ENCODE results near the gene NPBWR2.

Gene NPBWR2

DNA sequence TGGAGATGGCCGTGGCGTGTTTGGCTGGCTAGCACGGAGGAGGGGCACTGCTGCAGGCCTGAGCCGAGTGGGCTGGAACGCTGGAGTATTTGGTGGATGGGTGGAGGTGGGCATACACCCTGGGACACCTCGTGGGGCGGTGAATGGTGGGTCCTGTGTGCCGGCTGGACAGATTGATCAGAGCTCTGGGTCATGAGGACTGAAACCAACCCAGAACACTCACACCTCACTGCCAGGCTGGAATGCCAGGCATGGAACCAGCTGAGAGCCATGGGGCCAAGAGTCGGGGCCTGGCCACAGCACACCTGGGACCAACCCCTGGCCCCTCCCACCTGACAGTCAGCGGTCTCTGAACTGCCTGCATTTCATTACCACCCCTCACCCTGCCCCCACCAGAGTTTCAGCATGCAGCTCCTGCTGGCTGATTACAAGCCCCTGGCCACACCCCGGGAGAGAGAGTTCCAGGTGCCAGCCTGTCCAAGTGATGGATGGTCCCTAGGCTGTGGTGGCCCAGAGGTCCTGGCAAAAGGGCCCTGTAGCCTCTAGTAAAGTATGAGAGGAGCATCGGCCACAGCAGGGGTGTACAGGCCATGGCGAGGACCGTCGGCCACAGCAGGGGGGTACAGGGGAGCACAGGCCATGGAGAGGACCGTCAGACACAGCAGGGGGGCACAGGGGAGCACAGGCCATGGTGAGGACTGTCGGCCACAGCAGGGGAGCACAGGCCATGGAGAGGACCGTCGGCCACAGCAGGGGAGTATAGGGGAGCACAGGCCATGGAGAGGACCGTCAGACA lies 3.3 kb downstream of the NPBWR2 start:
- ATAC-seq, result no peak
- Mint-ChIP-seq H3K4me3 (no peak overlapping the region), H3K27me3 (no peaks in the 10 kb centered on the region), H3K36me3 (no peaks in the 10 kb centered on the region), H3K4me1 (peaks cover 74% of the 10 kb centered on the region), H3K9me3 (no peaks in the 10 kb centered on the region), H3K27ac (no peak overlapping the region)

GRCh38 chr20:64102647-64103354 lies 4.6 kb downstream of the NPBWR2 start:
- peak overlapping the region; percentile 88 for H3K4me3 Mint-ChIP-seq
- peak overlapping the region; percentile 84 for H3K27ac Mint-ChIP-seq
- H3K36me3 Mint-ChIP-seq, result peaks cover 6% of the 10 kb centered on the region
- H3K9me3 Mint-ChIP-seq, result no peaks in the 10 kb centered on the region
- H3K4me1 Mint-ChIP-seq, result peaks cover 66% of the 10 kb centered on the region
- no peaks in the 10 kb centered on the region for H3K27me3 Mint-ChIP-seq
- no peak for ATAC-seq

GRCh38 chr20:64101731-64102621 lies 5.4 kb downstream of the NPBWR2 start:
- peak overlapping the region; percentile 84 for H3K27ac Mint-ChIP-seq
- H3K36me3 Mint-ChIP-seq, result peaks cover 8% of the 10 kb centered on the region
- H3K27me3 Mint-ChIP-seq, result no peaks in the 10 kb centered on the region
- ATAC-seq, result peak; percentile 58
- peaks cover under 1% of the 10 kb centered on the region for H3K9me3 Mint-ChIP-seq
- H3K4me1 Mint-ChIP-seq, result peaks cover 60% of the 10 kb centered on the region
- peak overlapping the region; percentile 88 for H3K4me3 Mint-ChIP-seq

GRCh38 chr20:64100946-64101688 lies 6.2 kb downstream of the NPBWR2 start:
- ATAC-seq, result no peak
- Mint-ChIP-seq H3K4me1 (peaks cover 61% of the 10 kb centered on the region), H3K36me3 (peaks cover 15% of the 10 kb centered on the region), H3K4me3 (peak overlapping the region; percentile 88), H3K9me3 (peaks cover 6% of the 10 kb centered on the region), H3K27ac (peak overlapping the region; percentile 84), H3K27me3 (no peaks in the 10 kb centered on the region)

GRCh38 chr20:64100566-64100888 lies 6.8 kb downstream of the NPBWR2 start:
- Mint-ChIP-seq H3K9me3 (peaks cover 6% of the 10 kb centered on the region), H3K4me3 (peak overlapping the region; percentile 32), H3K4me1 (peaks cover 63% of the 10 kb centered on the region), H3K27ac (peak overlapping the region; percentile 84), H3K36me3 (peaks cover 15% of the 10 kb centered on the region), H3K27me3 (no peaks in the 10 kb centered on the region)
- peak; percentile 26 for ATAC-seq

DNA sequence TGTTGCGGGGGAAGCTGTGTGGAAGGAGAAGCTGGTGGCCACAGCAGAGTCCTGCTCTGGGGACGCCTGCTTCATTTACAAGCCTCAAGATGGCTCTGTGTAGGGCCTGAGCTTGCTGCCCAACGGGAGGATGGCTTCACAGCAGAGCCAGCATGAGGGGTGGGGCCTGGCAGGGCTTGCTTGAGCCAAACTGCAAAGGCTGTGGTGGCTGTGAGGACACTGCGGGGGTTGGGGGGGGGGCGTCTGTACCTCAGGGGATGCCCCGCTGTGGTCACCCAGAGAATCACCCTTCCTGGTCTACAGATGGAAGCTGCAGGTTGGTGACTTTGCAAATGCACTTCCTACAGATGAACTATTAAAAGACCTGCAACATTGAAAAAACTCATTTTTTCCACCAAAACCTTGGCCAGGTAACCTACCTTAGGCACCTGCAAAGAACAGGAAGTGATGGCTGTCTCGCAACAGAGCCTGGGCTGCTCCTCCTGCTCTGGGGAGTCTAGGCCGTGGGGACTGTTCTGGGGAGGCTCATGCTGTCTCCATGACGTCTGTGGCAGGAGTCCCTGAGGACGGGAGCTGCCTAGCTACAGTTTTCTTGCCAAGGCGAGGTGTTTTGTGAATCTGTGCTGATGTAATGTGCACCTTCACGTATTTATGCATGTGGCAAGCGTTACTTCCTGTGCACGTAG lies 7.3 kb downstream of the NPBWR2 start:
- peaks cover 6% of the 10 kb centered on the region for H3K9me3 Mint-ChIP-seq
- H3K4me3 Mint-ChIP-seq, result peak overlapping the region; percentile 49
- H3K27ac Mint-ChIP-seq, result peak overlapping the region; percentile 84
- H3K27me3 Mint-ChIP-seq, result no peaks in the 10 kb centered on the region
- peaks cover 15% of the 10 kb centered on the region for H3K36me3 Mint-ChIP-seq
- peak; percentile 94 for ATAC-seq
- peaks cover 67% of the 10 kb centered on the region for H3K4me1 Mint-ChIP-seq

- H3K4me3 Mint-ChIP-seq, result no peak overlapping the region
- peaks cover 15% of the 10 kb centered on the region for H3K36me3 Mint-ChIP-seq
These were observed 8.1 kb downstream of the NPBWR2 start for GRCh38 chr20:64099086-64099786.

DNA sequence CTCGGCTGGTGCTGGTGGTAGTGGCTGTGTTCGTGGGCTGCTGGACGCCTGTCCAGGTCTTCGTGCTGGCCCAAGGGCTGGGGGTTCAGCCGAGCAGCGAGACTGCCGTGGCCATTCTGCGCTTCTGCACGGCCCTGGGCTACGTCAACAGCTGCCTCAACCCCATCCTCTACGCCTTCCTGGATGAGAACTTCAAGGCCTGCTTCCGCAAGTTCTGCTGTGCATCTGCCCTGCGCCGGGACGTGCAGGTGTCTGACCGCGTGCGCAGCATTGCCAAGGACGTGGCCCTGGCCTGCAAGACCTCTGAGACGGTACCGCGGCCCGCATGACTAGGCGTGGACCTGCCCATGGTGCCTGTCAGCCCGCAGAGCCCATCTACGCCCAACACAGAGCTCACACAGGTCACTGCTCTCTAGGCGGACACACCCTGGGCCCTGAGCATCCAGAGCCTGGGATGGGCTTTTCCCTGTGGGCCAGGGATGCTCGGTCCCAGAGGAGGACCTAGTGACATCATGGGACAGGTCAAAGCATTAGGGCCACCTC lies 8.8 kb downstream of the NPBWR2 start:
- no peak for ATAC-seq
- H3K4me1 Mint-ChIP-seq, result peaks cover 63% of the 10 kb centered on the region
- peaks cover 6% of the 10 kb centered on the region for H3K9me3 Mint-ChIP-seq
- no peaks in the 10 kb centered on the region for H3K27me3 Mint-ChIP-seq
- H3K4me3 Mint-ChIP-seq, result no peak overlapping the region
- H3K27ac Mint-ChIP-seq, result no peak overlapping the region
- peaks cover 15% of the 10 kb centered on the region for H3K36me3 Mint-ChIP-seq

More at GRCh38 chr20:64099086-64099786, 8.1 kb downstream of the NPBWR2 start:
- Mint-ChIP-seq H3K9me3 (peaks cover 6% of the 10 kb centered on the region), H3K27me3 (no peaks in the 10 kb centered on the region), H3K27ac (peak overlapping the region; percentile 84), H3K4me1 (peaks cover 67% of the 10 kb centered on the region)
- ATAC-seq, result no peak

DNA sequence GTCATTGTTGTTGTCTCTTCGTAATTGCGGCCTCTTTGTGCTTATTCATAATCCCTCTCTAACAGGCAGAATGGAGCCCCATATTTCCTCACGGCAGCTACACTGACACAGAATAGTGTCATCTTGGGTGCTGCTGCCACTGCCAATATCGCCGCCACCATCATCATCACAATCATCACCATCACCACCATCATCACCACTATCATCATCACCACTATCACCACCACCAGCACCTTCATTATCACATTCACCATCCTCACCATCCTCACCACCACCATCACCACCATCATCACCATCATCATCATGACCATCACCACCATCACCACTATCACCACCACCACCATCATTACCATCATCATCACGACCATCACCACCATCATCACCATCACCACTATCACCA lies 10.8 kb downstream of the NPBWR2 start:
- no peak overlapping the region for H3K27ac Mint-ChIP-seq
- peaks cover 66% of the 10 kb centered on the region for H3K4me1 Mint-ChIP-seq
- no peak for ATAC-seq
- peaks cover 15% of the 10 kb centered on the region for H3K36me3 Mint-ChIP-seq
- peaks cover 6% of the 10 kb centered on the region for H3K9me3 Mint-ChIP-seq
- no peak overlapping the region for H3K4me3 Mint-ChIP-seq
- H3K27me3 Mint-ChIP-seq, result no peaks in the 10 kb centered on the region

GRCh38 chr20:64095927-64096326 lies 11.4 kb downstream of the NPBWR2 start:
- no peak for ATAC-seq
- peaks cover 15% of the 10 kb centered on the region for H3K36me3 Mint-ChIP-seq
- H3K27me3 Mint-ChIP-seq, result no peaks in the 10 kb centered on the region
- H3K9me3 Mint-ChIP-seq, result peaks cover 6% of the 10 kb centered on the region
- H3K27ac Mint-ChIP-seq, result peak overlapping the region; percentile 9
- H3K4me3 Mint-ChIP-seq, result no peak overlapping the region
- H3K4me1 Mint-ChIP-seq, result peaks cover 62% of the 10 kb centered on the region

DNA sequence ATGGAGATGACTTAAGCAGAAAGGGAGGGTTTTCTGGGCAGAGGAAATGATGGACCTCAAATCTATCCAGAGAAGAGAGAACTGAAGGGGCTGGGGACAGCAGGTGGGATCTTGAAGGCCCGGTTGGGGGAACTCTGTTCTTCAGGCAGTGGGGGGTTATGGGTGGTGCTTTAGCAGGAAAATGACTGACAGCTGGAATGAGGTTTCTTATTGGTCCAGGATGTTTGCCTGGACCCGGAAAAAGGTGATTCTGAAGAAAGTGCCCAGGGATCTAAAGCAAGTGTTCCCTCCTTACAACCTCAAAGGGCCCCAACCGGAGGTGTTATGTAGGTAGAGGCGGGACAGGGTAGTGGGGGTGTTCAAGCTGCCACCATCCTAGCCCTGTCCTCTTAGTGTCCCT lies 11.9 kb downstream of the NPBWR2 start:
- Mint-ChIP-seq H3K27me3 (no peaks in the 10 kb centered on the region), H3K27ac (peak overlapping the region; percentile 9), H3K36me3 (peaks cover 15% of the 10 kb centered on the region), H3K9me3 (peaks cover 6% of the 10 kb centered on the region), H3K4me3 (no peak overlapping the region), H3K4me1 (peaks cover 57% of the 10 kb centered on the region)
- no peak for ATAC-seq

DNA sequence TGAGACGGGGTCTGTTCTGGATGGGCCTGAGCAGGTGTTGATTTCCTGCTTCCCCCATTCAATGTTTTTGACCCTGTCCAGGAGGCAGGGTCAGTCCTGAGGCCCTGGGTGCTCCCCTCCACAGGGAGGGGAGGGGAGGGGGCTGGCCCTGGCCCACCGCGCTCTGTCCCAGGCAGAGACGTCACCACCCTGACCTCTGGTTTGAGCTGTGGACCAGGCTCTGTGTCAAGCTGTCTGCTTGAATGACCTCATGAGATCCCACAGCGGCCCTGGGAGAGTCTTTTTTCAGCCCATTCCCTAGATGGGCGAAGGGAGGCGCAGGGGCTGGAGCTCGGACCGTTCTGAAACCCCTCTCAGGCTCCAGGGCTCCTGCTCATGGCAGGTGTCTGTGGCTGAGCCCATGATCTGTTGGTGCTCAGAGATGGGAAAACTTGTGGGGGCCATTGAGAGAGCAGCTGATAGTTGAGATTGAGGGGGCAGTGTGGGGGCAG lies 14.3 kb downstream of the NPBWR2 start:
- Mint-ChIP-seq H3K36me3 (peaks cover 11% of the 10 kb centered on the region), H3K9me3 (peaks cover 6% of the 10 kb centered on the region), H3K27ac (peak overlapping the region; percentile 72), H3K27me3 (no peaks in the 10 kb centered on the region), H3K4me1 (peaks cover 49% of the 10 kb centered on the region), H3K4me3 (no peak overlapping the region)
- ATAC-seq, result no peak

- H3K27ac Mint-ChIP-seq, result no peak overlapping the region
- no peaks in the 10 kb centered on the region for H3K27me3 Mint-ChIP-seq
- no peak overlapping the region for H3K4me3 Mint-ChIP-seq
- ATAC-seq, result peak; percentile 28
- peaks cover 9% of the 10 kb centered on the region for H3K9me3 Mint-ChIP-seq
- H3K36me3 Mint-ChIP-seq, result peaks cover 9% of the 10 kb centered on the region
- H3K4me1 Mint-ChIP-seq, result peaks cover 49% of the 10 kb centered on the region
These were observed 14.9 kb downstream of the NPBWR2 start for GRCh38 chr20:64092258-64093012.

All from stimulated activated memory B cell treated with anti-CD40 and anti-IgM and Interleukin-4, amounts not matched to agents 10 μg/mL and 1 μg/mL and 100 μg/mL, for 72 hours (primary cell).